K562 (cell line): ENCODE results near the gene SLC43A2. TPM values are rescaled to one million over a fixed set of nuclear protein-coding genes. Genes with fewer than 3 reads are reported as not detected.

Experiments
- ATAC-seq: fragments of 200-7000 bp; cut with Tn5 transposase; 3 replicates; pipeline ENCODE4 v1.9.1; 2020; ENCODE audit warnings: moderate library complexity
- BruUV-seq: library from RNA; stranded (reverse); fragments of 400-500 nt; replicated peaks from 2 replicates; lab custom pipeline; 2021; lab: Mats Ljungman, UMichigan
- CTCF ChIA-PET: fragments of 300-600 bp; formaldehyde crosslinking; extraction: SDS; loops from one replicate; lab custom pipeline; 2021; ENCODE audit warnings: low intra/inter-chr PET ratio; lab: Yijun Ruan, JAX
- POLR2A ChIA-PET: fragments of 300-600, 350-650 bp; sonication (Branson Sonifier 250); formaldehyde crosslinking; extraction: SDS; loops from one replicate; lab custom pipeline; 2021; ENCODE audit warnings: antibody characterized with exemption, inconsistent platforms; lab: Yijun Ruan, JAX
- DNase-seq, 4 experiments: peaks; one replicate each; pipeline versions ENCODE4 v3.0.0 to v3.0.0-alpha.2; 2011 to 2018; ENCODE audit warnings: low spot score in 3 of 4, mixed read lengths in 3 of 4; ENCODE audit errors: extremely low read depth in 1 of 4
- FAIRE-seq: peaks from 2 replicates; lab custom pipeline; 2011; peaks lifted over from hg19 to GRCh38; lab: Jason Lieb, UNC
- H2AFZ ChIP-seq: 2 replicates; pipeline ENCODE4 v1.6.0; 2011; ENCODE audit warnings: low read depth, low read length, control low read depth, inconsistent platforms
- H3K27ac ChIP-seq: fragments of 200-600 bp; 3 replicates; pipeline ENCODE4 v1.8.0; 2011; ENCODE audit warnings: low read depth, mild to moderate bottlenecking, control low read depth, inconsistent platforms, low read length, moderate library complexity, mixed read lengths; ENCODE audit errors: extremely low read depth
- H3K27me3 ChIP-seq, 2 experiments: fragments of 300-600 bp in 1 of 2; 2 replicates in 1 of 2; 3 replicates in 1 of 2; pipeline versions ENCODE4 v1.6.0 to v1.8.0; 2011; ENCODE audit warnings: inconsistent platforms in 2 of 2, low read length in 2 of 2, mild to moderate bottlenecking in 1 of 2, mixed read lengths in 1 of 2, moderate library complexity in 1 of 2; ENCODE audit not compliant: control insufficient read depth in 2 of 2, insufficient read depth in 2 of 2
- H3K36me3 ChIP-seq: fragments of 300-600 bp; 3 replicates; pipeline ENCODE4 v1.8.0; 2011; ENCODE audit warnings: mild to moderate bottlenecking, low read length, inconsistent platforms; ENCODE audit not compliant: control insufficient read depth, insufficient read depth
- H3K4me1 ChIP-seq, 2 experiments: fragments of 200-600 bp in 1 of 2; replicated peaks in 1 of 2; 2 replicates in 1 of 2; 3 replicates in 1 of 2; pipeline versions ENCODE4 v1.5.1 to v1.8.0; 2011; ENCODE audit warnings: inconsistent platforms in 2 of 2, low read length in 2 of 2, mild to moderate bottlenecking in 1 of 2, mixed read lengths in 1 of 2, moderate library complexity in 1 of 2; ENCODE audit not compliant: control insufficient read depth in 2 of 2, insufficient read depth in 2 of 2
- H3K4me2 ChIP-seq: 2 replicates; pipeline ENCODE4 v1.6.1; 2011; ENCODE audit warnings: low read length, control low read depth, inconsistent platforms, mixed read lengths; ENCODE audit not compliant: insufficient read depth
- H3K4me3 ChIP-seq: fragments of 200-600 bp; sonication (generic), shearing (Covaris generic); 2 replicates; pipeline ENCODE4 v1.5.1; 2016; ENCODE audit warnings: control low read depth, inconsistent platforms
- H3K79me2 ChIP-seq: fragments of 200-600 bp; 3 replicates; pipeline ENCODE4 v1.8.0; 2011; ENCODE audit warnings: low read length, inconsistent platforms; ENCODE audit not compliant: control insufficient read depth, insufficient read depth
- H3K9ac ChIP-seq, 2 experiments: 2 replicates each; pipeline versions ENCODE4 v1.6.0 to v1.6.1; 2011; ENCODE audit warnings: low read depth in 2 of 2, low read length in 2 of 2, control low read depth in 1 of 2, inconsistent platforms in 1 of 2, mild to moderate bottlenecking in 1 of 2, mixed read lengths in 1 of 2; ENCODE audit not compliant: insufficient read depth in 1 of 2
- H3K9me1 ChIP-seq: one replicate; pipeline ENCODE4 v1.6.0; 2011; ENCODE audit warnings: inconsistent platforms, mild to moderate bottlenecking, low read length, moderate library complexity; ENCODE audit not compliant: control insufficient read depth, insufficient read depth
- H3K9me3 ChIP-seq: replicated peaks from 2 replicates; pipeline ENCODE4 v1.5.1; 2011; ENCODE audit warnings: low read depth, low read length, inconsistent platforms; ENCODE audit not compliant: control insufficient read depth, insufficient read depth
- H4K20me1 ChIP-seq: replicated peaks from 2 replicates; pipeline ENCODE4 v1.6.1; 2011; ENCODE audit warnings: low read length, inconsistent platforms, mixed read lengths; ENCODE audit not compliant: control insufficient read depth, insufficient read depth
- CBX2 ChIP-seq: fragments of 200-600 bp; sonication (generic); IDR thresholded peaks from one replicate; pipeline ENCODE4 v1.6.1; 2012; ENCODE audit warnings: mild to moderate bottlenecking, low read length, inconsistent platforms; ENCODE audit not compliant: insufficient read depth, poor library complexity, severe bottlenecking
- CTCF ChIP-seq, 3 experiments: IDR thresholded peaks in 2 of 3; conservative IDR thresholded peaks in 1 of 3; 2 replicates each; pipeline ENCODE4 v1.5.1; 2011 to 2012; ENCODE audit warnings: low read length in 3 of 3, mild to moderate bottlenecking in 3 of 3, control low read depth in 2 of 3, improper control_type of control experiment in 1 of 3, inconsistent platforms in 1 of 3, low read depth in 1 of 3, mixed read lengths in 1 of 3, moderate library complexity in 1 of 3; ENCODE audit not compliant: insufficient read depth in 2 of 3
- GATAD2B ChIP-seq: fragments of 450-650 bp; IDR thresholded peaks from 2 replicates; pipeline ENCODE4 v1.6.1; 2017; ENCODE audit warnings: mild to moderate bottlenecking, borderline replicate concordance
- HMGXB4 ChIP-seq: sonication (generic); formaldehyde crosslinking; IDR thresholded peaks from 2 replicates; pipeline ENCODE4 v1.8.1; 2023; ENCODE audit warnings: mild to moderate bottlenecking, missing genetic modification reagents
- JUN ChIP-seq, 2 experiments: sonication (generic) in 1 of 2; formaldehyde crosslinking in 1 of 2; IDR thresholded peaks; 2 replicates each; pipeline versions ENCODE4 v1.6.1 to v1.8.0; 2012 to 2022; ENCODE audit warnings: borderline replicate concordance in 2 of 2, mild to moderate bottlenecking in 2 of 2, improper control_type of control experiment in 1 of 2, low read depth in 1 of 2, low read length in 1 of 2, missing genetic modification reagents in 1 of 2
- JUND ChIP-seq, 2 experiments: IDR thresholded peaks; 2 replicates in 1 of 2; 3 replicates in 1 of 2; pipeline ENCODE4 v1.6.1; 2011; ENCODE audit warnings: borderline replicate concordance in 2 of 2, low read depth in 2 of 2, low read length in 2 of 2, improper control_type of control experiment in 1 of 2, missing biosample characterization in 1 of 2, missing genetic modification characterization in 1 of 2, missing genetic modification reagents in 1 of 2
- NFE2L1 ChIP-seq: fragments of 450-650 bp; IDR thresholded peaks from 2 replicates; pipeline ENCODE4 v1.6.1; 2016; ENCODE audit warnings: missing genetic modification characterization, low read depth, mild to moderate bottlenecking, missing compliant biosample characterization, moderate library complexity, borderline replicate concordance
- POLR2AphosphoS2 ChIP-seq: IDR thresholded peaks from 2 replicates; pipeline ENCODE4 v1.6.1; 2012; ENCODE audit warnings: low read length, improper control_type of control experiment
- TEAD2 ChIP-seq: fragments of 450-650 bp; IDR thresholded peaks from 2 replicates; pipeline ENCODE4 v1.6.1; 2016; ENCODE audit warnings: missing genetic modification characterization, control low read depth, missing compliant biosample characterization
- ZNF41 ChIP-seq: fragments of 250-450 bp; sonication (Bioruptor Pico); conservative IDR thresholded peaks from 2 replicates; pipeline ENCODE4 v1.4.0; 2020; ENCODE audit warnings: mild to moderate bottlenecking
- WGBS: fragments of 100-300 bp; shearing (Covaris generic); methylation state at CpG from one replicate; pipeline ENCODE4 v1.1.6; 2016; ENCODE audit warnings: low coverage, mixed read lengths; ENCODE audit not compliant: insufficient coverage; ENCODE audit errors: missing lambda C conversion rate; 5-methylcytosine and 5-hydroxymethylcytosine counted together
- in situ Hi-C: fragments of 300-500 bp; cut with MboI; formaldehyde crosslinking; loops from 4 replicates; pipeline ENCODE4 v1.15.0; 2018; ENCODE audit warnings: inconsistent platforms, mixed read lengths
- intact Hi-C: fragments of 100-400 bp; cut with micrococcal nuclease; formaldehyde crosslinking; loops from 2 replicates; pipeline ENCODE4 v1.14.2; 2022
- polyA plus RNA-seq, 8 experiments: library from polyadenylated mRNA; depleted of rRNA in 4 of 8; stranded (reverse) in 5 of 8; unstranded in 3 of 8; fragments of >200 nt; fragmentation: Nextera tagmentation in 2 of 8; fragmentation: Illumina TruSeq in 1 of 8; extraction: Ambion mirVana in 2 of 8; extraction: Trizol in 1 of 8; gene quantifications; 2 replicates each; pipeline versions ENCODE4 v1.2.1 to v1.2.3, GENCODE V29; 2011 to 2014; ENCODE audit warnings: inconsistent platforms in 1 of 8, missing spikeins in 1 of 8
- total RNA-seq, 7 experiments: library from RNA; depleted of rRNA in 6 of 7; stranded (reverse); fragments of >200 nt in 6 of 7; fragmentation: Illumina TruSeq in 2 of 7; extraction: Trizol in 2 of 7; gene quantifications; 2 replicates each; pipeline versions ENCODE4 v1.2.1 to v1.2.3, GENCODE V29; 2011 to 2021; ENCODE audit warnings: low replicate concordance in 1 of 7

SLC43A2 gene
- total and polyA plus RNA-seq, 9 of the 15 experiments (the other 6 are each of a cell fraction or from before 2014, with no cell fraction given), result 0.03 to 10.2 (median 3.6) TPM

GRCh38 chr17:1643999-1644492 is 15.4 kb upstream of the SLC43A2 start:
- no peaks in the 10 kb centered on the region for H3K9me3 ChIP-seq
- H3K4me2 ChIP-seq, result no peak overlapping the region
- no peaks in the 10 kb centered on the region for H3K9me1 ChIP-seq
- intact Hi-C loops, result no loop called here
- H3K4me3 ChIP-seq, result no peak overlapping the region
- H3K9ac ChIP-seq, result no peak overlapping the region
- POLR2A ChIA-PET, result no interaction called here
- peaks cover 12% of the 10 kb centered on the region; the same call in 2 of the 3 replicates for H3K79me2 ChIP-seq
- no peak for ATAC-seq
- no peaks in the 10 kb centered on the region for H3K27me3 ChIP-seq
- H3K36me3 ChIP-seq, result peaks cover 21% of the 10 kb centered on the region; the same call in 1 of the 3 replicates
- DNase-seq, result no peak
- TF ChIP-seq ZNF41 (CRISPR knock-in tag) (no peak), GATAD2B (no peak), JUN (IDR thresholded peaks at IDR 0.05; ENCODE audit: borderline replicate concordance, low read depth, low read length) (no peak), JUN (CRISPR knock-in tag; IDR thresholded peaks at IDR 0.05; ENCODE audit: borderline replicate concordance) (no peak), NFE2L1 (no peak), JUND (IDR thresholded peaks at IDR 0.05; ENCODE audit: borderline replicate concordance, low read depth, low read length) (no peak), JUND (tag; IDR thresholded peaks at IDR 0.05; ENCODE audit: borderline replicate concordance, low read depth, low read length) (no peak), POLR2AphosphoS2 (no peak), CTCF (IDR thresholded peaks at IDR 0.05 in 2 of 3, conservative IDR thresholded peaks at IDR 0.05 in 1 of 3; ENCODE audit: insufficient read depth in 2 of 3, low read depth in 1 of 3, low read length in 3 of 3) (no peak), HMGXB4 (no peak), CBX2 (no peak), TEAD2 (tag) (no peak)
- H3K4me1 ChIP-seq, result peaks cover 4 to 58% of the 10 kb centered on the region in 2 experiments; a peak in 3 of 5 replicates
- WGBS, result 80% methylated on average over 5 of the region's 13 CpGs
- H4K20me1 ChIP-seq, result 0 out of 2 replicates have a peak, but pooled peaks cover 2% of the 10 kb centered on the region
- no peak for FAIRE-seq
- no peak overlapping the region for H2AFZ ChIP-seq
- in situ Hi-C loops, result no loop called here
- BruUV-seq, result no TSS peak
- H3K27ac ChIP-seq, result no peak overlapping the region
- CTCF ChIA-PET, result no interaction called here
